GM18868 (cell line): ENCODE measurements around the gene GADD45GIP1.
A peak's percentile ranks its signal among the peaks of the same experiment; 100 is the strongest.
"Not testable (repeated sequence)": the region's sequence is repeated elsewhere in the genome, so short reads cannot be mapped to it uniquely, and the experiment has no call there.

ENCODE experiments used
- ATAC-seq: cut with Tn5 transposase; IDR thresholded peaks from one replicate; pipeline ENCODE4 v1.9.1; 2021; ENCODE audit warnings: mild to moderate bottlenecking, moderate library complexity; ENCODE audit not compliant: unreplicated experiment

The GADD45GIP1 gene

GRCh38 chr19:12965017-12965811, 8.2 kb upstream of the GADD45GIP1 start:
- ATAC-seq = peak; percentile 64

DNA sequence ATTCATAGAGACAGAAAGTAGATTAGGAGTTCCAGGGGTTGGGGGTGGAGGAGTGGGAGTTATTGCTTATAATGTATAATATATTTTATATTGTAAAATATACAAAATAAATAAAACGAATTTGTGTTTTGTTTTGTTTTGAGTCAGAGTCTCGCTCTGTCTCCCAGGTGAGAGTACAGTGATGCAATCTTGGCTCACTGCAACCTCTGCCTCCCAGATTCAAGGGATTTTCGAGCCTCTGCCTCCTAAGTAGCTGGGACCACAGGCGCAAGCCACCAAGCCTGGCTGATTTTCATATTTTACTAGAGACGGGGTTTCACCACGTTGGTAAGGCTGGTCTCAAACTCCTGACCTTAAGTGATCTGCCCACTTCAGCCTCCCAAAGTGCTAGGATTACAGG, 2.5 kb upstream of the GADD45GIP1 start:
- no peak for ATAC-seq

DNA sequence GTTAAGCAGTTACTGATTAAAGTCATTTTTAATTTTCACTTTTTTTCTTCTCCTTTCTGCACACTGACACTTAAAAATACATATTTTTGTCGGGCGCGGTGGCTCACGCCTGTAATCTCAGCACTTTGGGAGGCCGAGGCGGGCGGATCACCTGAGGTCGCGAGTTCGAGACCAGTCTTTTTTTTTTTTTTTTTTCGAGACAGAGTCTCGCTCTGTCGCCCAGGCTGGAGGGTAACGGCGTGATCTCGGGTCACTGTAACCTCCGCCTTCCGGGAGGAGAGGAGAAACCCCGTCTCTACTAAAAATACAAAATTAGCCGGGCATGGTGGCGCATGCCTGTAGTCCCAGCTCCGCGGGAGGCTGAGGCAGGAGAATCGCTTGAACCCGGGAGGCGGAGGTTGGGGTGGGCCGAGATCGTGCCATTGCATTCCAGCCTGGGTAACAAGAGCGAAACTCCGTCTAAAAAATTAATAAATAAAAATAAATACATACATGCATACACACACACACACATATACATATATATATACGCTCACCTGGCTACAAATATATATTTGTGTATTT, 448 bp upstream of the GADD45GIP1 start:
- not testable (repeated sequence) for ATAC-seq

DNA sequence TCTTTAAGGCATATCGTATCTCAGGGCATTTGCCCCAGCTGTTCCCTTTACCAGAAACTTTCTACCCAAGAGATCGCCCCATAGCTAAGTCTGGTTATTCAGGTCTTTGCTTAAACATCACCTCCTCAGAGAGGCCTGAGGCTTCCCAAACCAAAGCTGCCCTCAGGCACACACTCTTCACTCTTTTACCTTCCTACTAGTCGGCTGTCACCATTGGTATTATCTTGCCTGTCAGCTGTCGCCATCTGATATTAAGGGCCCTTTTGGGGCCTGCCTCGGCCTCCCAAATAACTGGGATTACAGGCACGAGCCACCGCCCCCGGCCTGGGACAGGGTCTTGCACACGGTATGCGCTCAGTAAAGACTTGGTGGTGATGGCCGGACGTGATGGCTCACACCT, 1.0 kb downstream of the GADD45GIP1 start:
- no peak for ATAC-seq

- not testable (repeated sequence) for ATAC-seq
These were observed 1.4 kb downstream of the GADD45GIP1 start for GRCh38 chr19:12955575-12955974.

- ATAC-seq = no peak
These were observed 2.4 kb downstream of the GADD45GIP1 start for GRCh38 chr19:12954612-12954962.

GRCh38 chr19:12953799-12954611, 3.0 kb downstream of the GADD45GIP1 start:
- ATAC-seq = no peak

- ATAC-seq = no peak
These were observed 3.8 kb downstream of the GADD45GIP1 start for GRCh38 chr19:12953138-12953798.

GRCh38 chr19:12952488-12953137, 4.4 kb downstream of the GADD45GIP1 start:
- ATAC-seq = no peak

- ATAC-seq = not testable (repeated sequence)
These were observed 5.0 kb downstream of the GADD45GIP1 start for GRCh38 chr19:12952050-12952449.

- ATAC-seq = no peak
These were observed 7.4 kb downstream of the GADD45GIP1 start for GRCh38 chr19:12949363-12950283.

GRCh38 chr19:12948612-12949362, 8.2 kb downstream of the GADD45GIP1 start:
- ATAC-seq = no peak

- ATAC-seq = no peak
These were observed 9.1 kb downstream of the GADD45GIP1 start for GRCh38 chr19:12947702-12948611.

- ATAC-seq = no peak
These were observed 10.1 kb downstream of the GADD45GIP1 start for GRCh38 chr19:12946731-12947496.

GRCh38 chr19:12946092-12946721, 10.8 kb downstream of the GADD45GIP1 start:
- ATAC-seq = peak; percentile 30

DNA sequence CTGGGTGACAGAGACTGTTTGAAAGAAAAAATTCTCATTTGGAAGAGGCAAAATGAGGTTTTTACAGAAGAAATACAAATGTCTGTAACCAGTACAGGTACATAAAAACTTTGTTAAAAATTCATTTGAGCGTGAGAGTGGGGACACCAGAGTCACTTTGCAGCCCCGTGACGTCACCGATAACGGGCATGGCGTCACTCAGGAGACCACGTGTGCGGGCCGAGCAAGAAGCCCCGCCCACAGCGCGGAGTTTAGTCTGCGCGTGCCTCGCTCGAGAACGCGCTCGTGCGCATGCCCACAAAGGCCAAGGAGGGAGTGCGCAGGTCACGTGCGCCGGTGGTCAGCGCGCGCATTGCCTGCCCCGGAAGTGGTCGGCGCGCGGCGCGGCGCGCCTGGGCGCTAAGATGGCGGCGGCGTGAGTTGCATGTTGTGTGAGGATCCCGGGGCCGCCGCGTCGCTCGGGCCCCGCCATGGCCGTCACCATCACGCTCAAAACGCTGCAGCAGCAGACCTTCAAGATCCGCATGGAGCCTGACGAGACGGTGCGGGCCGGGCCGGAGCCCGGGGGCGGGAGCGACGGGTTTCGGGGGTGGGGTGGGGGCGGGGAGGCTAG, 11.4 kb downstream of the GADD45GIP1 start, which contains the start of gene RAD23A:
Gene RAD23A, plus strand, starts transcription at position 384 of the 613 bp plus-strand sequence. Its CDS starts 87 bp downstream, at position 471.
- ATAC-seq = peak; percentile 68
